Suprapubic skin (tissue), 4 donors: ENCODE measurements around the gene VPS50. TPM values are rescaled to one million over a fixed set of nuclear protein-coding genes. Genes with fewer than 3 reads are reported as not detected.

Experiments
- DNase-seq, 2 donors: peaks; one replicate each; pipeline ENCODE4 v3.0.0-alpha.2; 2019; ENCODE audit warnings: low spot score in 2 of 2
- H3K27ac ChIP-seq: fragments of 200-600 bp; sonication (generic); one replicate; pipeline ENCODE4 v1.5.1; 2019
- H3K27me3 ChIP-seq: fragments of 200-600 bp; sonication (generic); one replicate; pipeline ENCODE4 v1.5.1; 2019
- H3K36me3 ChIP-seq: fragments of 200-600 bp; sonication (generic); one replicate; pipeline ENCODE4 v1.5.1; 2019
- H3K4me1 ChIP-seq: fragments of 200-600 bp; sonication (generic); one replicate; pipeline ENCODE4 v1.5.1; 2019
- H3K4me3 ChIP-seq: fragments of 200-600 bp; sonication (generic); one replicate; pipeline ENCODE4 v1.5.1; 2019; ENCODE audit warnings: mild to moderate bottlenecking
- H3K9me3 ChIP-seq: fragments of 200-600 bp; sonication (generic); one replicate; pipeline ENCODE4 v1.5.1; 2019
- EP300 ChIP-seq: sonication (generic); formaldehyde crosslinking; IDR thresholded peaks from one replicate; pipeline ENCODE4 v1.6.1; 2017; ENCODE audit warnings: antibody characterized with exemption
- POLR2A ChIP-seq, 2 donors: fragments of 450-650 bp; IDR thresholded peaks; one replicate each; pipeline ENCODE4 v1.6.1; 2017; ENCODE audit warnings: antibody characterized with exemption in 2 of 2, mild to moderate bottlenecking in 2 of 2, moderate library complexity in 2 of 2
- POLR2AphosphoS5 ChIP-seq, 3 donors: sonication (generic); formaldehyde crosslinking; IDR thresholded peaks; one replicate each; pipeline ENCODE4 v1.6.1; 2017; ENCODE audit warnings: antibody characterized with exemption in 3 of 3
- WGBS: methylation state at CpG from one replicate; pipeline ENCODE4 v1.1.5; 2018; 5-methylcytosine and 5-hydroxymethylcytosine counted together
- total RNA-seq, 4 donors: library from RNA; depleted of rRNA; stranded (reverse); fragments of >200 nt; gene quantifications; one replicate each; pipeline ENCODE4 v1.1.0, GENCODE V29; 2016
- TF ChIP-seq, protein P1 (sequence below), 2 donors: fragments of 200-600 bp in 1 of 2; fragments of 450-650 bp in 1 of 2; sonication (generic) in 1 of 2; IDR thresholded peaks; one replicate each; pipeline ENCODE4 v1.5.1; 2016 to 2019; ENCODE audit warnings: antibody characterized with exemption in 2 of 2, mild to moderate bottlenecking in 1 of 2, moderate library complexity in 1 of 2

VPS50 gene
- total RNA-seq, 4 donors from 2014 or later: 12.5 to 57.6 (median 19.4) TPM

DNA sequence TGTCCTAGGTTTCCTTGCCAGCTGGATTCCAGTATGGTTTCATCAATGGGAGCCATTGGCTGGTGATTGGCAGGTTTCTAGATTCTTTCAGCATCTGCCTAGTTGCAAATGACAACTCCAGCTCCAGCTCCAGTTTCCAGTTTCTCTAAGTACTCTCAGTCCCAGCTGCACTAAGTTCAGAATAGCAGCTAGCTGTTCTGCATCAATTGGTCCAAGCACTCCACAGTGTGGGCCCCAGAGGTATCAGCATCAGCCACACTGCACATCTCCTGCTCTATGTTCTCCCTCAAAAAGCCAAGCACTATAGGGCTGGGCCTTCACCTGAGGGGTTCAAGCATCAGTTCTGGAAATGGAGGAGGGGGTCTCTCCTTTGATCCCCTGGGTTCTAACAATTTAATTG, 143.4 kb downstream of the VPS50 start:
- no peak overlapping the region for H3K4me3 ChIP-seq
- TF ChIP-seq, protein P1, sequence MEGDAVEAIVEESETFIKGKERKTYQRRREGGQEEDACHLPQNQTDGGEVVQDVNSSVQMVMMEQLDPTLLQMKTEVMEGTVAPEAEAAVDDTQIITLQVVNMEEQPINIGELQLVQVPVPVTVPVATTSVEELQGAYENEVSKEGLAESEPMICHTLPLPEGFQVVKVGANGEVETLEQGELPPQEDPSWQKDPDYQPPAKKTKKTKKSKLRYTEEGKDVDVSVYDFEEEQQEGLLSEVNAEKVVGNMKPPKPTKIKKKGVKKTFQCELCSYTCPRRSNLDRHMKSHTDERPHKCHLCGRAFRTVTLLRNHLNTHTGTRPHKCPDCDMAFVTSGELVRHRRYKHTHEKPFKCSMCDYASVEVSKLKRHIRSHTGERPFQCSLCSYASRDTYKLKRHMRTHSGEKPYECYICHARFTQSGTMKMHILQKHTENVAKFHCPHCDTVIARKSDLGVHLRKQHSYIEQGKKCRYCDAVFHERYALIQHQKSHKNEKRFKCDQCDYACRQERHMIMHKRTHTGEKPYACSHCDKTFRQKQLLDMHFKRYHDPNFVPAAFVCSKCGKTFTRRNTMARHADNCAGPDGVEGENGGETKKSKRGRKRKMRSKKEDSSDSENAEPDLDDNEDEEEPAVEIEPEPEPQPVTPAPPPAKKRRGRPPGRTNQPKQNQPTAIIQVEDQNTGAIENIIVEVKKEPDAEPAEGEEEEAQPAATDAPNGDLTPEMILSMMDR (IDR thresholded peaks at IDR 0.05): no peak
- TF ChIP-seq POLR2A (IDR thresholded peaks at IDR 0.05) (no peak), EP300 (no peak), POLR2AphosphoS5 (IDR thresholded peaks at IDR 0.05) (no peak)
- no peak for DNase-seq
- no peaks in the 10 kb centered on the region for H3K27me3 ChIP-seq
- H3K4me1 ChIP-seq: no peaks in the 10 kb centered on the region
- H3K36me3 ChIP-seq: no peaks in the 10 kb centered on the region
- no peaks in the 10 kb centered on the region for H3K9me3 ChIP-seq
- H3K27ac ChIP-seq: no peak overlapping the region

DNA sequence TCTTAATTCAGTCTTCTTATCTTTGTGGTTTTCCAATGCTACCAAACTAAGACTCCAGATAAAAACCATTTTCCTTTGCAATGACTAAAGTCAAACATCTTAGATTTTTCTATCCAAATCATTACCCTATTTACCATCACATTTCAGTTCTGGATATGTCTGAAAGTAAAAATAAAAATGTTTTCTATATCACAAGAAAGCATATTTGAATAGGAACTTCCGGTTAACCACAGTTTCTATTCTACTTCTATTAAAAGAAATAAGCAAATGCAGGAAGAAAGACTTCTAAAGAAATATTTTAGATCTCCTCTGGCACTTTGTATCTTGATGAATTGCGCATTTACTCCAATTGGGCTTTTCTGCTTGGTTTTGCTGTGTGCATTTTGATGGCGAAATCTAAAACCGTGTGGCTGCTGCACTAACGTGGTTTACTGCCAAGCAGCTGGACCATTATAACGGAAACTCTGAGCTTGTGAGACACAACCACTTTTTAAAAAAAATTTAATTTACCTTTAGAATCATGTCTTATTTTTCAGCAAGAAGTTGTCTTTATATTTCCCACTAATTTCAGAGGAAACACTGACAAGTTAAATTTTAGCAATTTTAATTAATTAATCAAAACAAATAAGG, 146.1 kb downstream of the VPS50 start:
- H3K27ac ChIP-seq: no peak overlapping the region
- no peak overlapping the region for H3K4me3 ChIP-seq
- no peak for TF ChIP-seq POLR2A (IDR thresholded peaks at IDR 0.05)
- TF ChIP-seq POLR2AphosphoS5 (IDR thresholded peaks at IDR 0.05): no peak
- TF ChIP-seq EP300: no peak
- TF ChIP-seq, protein P1 (IDR thresholded peaks at IDR 0.05): no peak
- DNase-seq: no peak
- H3K9me3 ChIP-seq: no peaks in the 10 kb centered on the region
- no peaks in the 10 kb centered on the region for H3K27me3 ChIP-seq
- 75% methylated on average over 6 of the region's 6 CpGs for WGBS
- no peaks in the 10 kb centered on the region for H3K36me3 ChIP-seq
- no peaks in the 10 kb centered on the region for H3K4me1 ChIP-seq

DNA sequence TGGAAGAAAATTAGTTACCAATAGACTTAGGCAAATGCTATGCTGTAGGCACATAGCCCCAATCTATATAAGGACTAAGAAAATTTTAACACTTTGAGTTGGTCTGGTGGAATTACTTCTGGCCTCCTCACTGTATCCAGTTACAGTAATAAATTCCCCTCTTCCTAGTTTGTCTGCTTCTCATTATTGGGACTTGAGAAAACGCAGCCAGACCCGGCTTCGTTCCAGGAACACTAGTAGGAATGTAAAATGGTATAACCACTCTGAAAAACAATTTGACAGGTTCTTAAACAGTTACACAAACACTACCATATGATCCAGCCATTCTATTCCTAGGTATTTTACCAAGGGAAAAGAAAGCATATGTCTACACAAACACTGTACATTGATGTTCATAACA, 150.2 kb downstream of the VPS50 start:
- Histone ChIP-seq H3K4me1 (no peaks in the 10 kb centered on the region), H3K27me3 (peaks cover 4% of the 10 kb centered on the region), H3K36me3 (no peaks in the 10 kb centered on the region), H3K27ac (no peak overlapping the region), H3K4me3 (no peak overlapping the region), H3K9me3 (no peaks in the 10 kb centered on the region)
- WGBS: 60% methylated on average over 3 of the region's 3 CpGs
- no peak for DNase-seq
- no peak for TF ChIP-seq POLR2AphosphoS5 (IDR thresholded peaks at IDR 0.05)
- no peak for TF ChIP-seq POLR2A (IDR thresholded peaks at IDR 0.05)
- TF ChIP-seq, protein P1 (IDR thresholded peaks at IDR 0.05): no peak
- no peak for TF ChIP-seq EP300

DNA sequence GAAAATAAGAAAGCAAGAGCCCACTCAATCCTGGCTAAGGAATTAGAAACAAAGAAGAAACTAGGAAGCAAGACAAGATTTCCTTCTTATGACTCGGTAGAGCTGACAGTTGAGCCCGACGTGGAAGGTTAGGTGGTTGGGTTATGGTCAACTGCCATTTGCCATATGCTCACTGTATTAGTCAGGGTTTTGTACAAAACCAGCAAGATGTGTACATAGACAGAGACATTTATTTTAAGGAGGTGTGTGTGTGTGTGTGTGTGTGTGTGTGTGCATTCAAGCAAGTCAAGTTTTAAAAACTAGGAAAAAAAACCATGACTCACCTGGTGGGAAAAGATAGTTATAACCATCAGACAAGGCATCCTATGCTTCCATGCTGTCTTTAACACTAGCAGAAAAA, 158.5 kb downstream of the VPS50 start:
- DNase-seq: no peak
- no peak overlapping the region for H3K27ac ChIP-seq
- no peaks in the 10 kb centered on the region for H3K9me3 ChIP-seq
- TF ChIP-seq POLR2A (IDR thresholded peaks at IDR 0.05) (no peak), EP300 (no peak)
- TF ChIP-seq, protein P1 (IDR thresholded peaks at IDR 0.05): no peak
- H3K27me3 ChIP-seq: peaks cover 3% of the 10 kb centered on the region
- 96% methylated on average over 3 of the region's 3 CpGs for WGBS
- H3K4me1 ChIP-seq: no peaks in the 10 kb centered on the region
- H3K4me3 ChIP-seq: no peak overlapping the region
- H3K36me3 ChIP-seq: no peaks in the 10 kb centered on the region

DNA sequence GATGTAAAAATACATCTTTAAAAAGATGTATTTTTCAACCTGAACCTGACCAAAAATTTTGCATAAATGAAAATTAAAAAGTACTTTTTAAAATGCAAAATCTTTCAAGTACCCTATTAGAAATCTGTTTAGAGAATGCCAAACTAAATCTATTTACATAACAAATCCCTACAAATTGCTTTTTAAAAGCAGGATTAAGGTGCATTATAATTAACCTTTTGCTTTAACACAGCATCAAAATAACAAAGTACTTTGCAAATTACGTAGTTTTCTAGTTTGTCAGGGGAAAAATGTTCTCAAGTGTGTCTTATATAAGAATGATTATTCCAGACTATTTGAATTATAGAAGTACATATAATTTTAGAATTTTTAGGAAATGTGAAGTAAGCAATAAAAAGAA, 160.8 kb downstream of the VPS50 start:
- Histone ChIP-seq H3K36me3 (no peaks in the 10 kb centered on the region), H3K27me3 (no peaks in the 10 kb centered on the region), H3K9me3 (no peaks in the 10 kb centered on the region), H3K4me1 (no peaks in the 10 kb centered on the region), H3K27ac (no peak overlapping the region), H3K4me3 (no peak overlapping the region)
- WGBS: 92% methylated on average over 1 of the region's 1 CpG
- no peak for DNase-seq
- TF ChIP-seq EP300 (no peak), POLR2AphosphoS5 (IDR thresholded peaks at IDR 0.05) (no peak), POLR2A (IDR thresholded peaks at IDR 0.05) (no peak)
- TF ChIP-seq, protein P1 (IDR thresholded peaks at IDR 0.05): no peak
